Epithelial cell of umbilical artery (primary cell): Measurements from ENCODE around the gene DMXL2. TPM values are rescaled to one million over a fixed set of nuclear protein-coding genes. Genes with fewer than 3 reads are reported as not detected.

Source experiments
- total RNA-seq: library from RNA; depleted of rRNA; stranded (reverse); fragments of >200 nt; gene quantifications from 2 replicates; pipeline ENCODE4 v1.2.3, GENCODE V29; 2014

The DMXL2 gene, protein sequence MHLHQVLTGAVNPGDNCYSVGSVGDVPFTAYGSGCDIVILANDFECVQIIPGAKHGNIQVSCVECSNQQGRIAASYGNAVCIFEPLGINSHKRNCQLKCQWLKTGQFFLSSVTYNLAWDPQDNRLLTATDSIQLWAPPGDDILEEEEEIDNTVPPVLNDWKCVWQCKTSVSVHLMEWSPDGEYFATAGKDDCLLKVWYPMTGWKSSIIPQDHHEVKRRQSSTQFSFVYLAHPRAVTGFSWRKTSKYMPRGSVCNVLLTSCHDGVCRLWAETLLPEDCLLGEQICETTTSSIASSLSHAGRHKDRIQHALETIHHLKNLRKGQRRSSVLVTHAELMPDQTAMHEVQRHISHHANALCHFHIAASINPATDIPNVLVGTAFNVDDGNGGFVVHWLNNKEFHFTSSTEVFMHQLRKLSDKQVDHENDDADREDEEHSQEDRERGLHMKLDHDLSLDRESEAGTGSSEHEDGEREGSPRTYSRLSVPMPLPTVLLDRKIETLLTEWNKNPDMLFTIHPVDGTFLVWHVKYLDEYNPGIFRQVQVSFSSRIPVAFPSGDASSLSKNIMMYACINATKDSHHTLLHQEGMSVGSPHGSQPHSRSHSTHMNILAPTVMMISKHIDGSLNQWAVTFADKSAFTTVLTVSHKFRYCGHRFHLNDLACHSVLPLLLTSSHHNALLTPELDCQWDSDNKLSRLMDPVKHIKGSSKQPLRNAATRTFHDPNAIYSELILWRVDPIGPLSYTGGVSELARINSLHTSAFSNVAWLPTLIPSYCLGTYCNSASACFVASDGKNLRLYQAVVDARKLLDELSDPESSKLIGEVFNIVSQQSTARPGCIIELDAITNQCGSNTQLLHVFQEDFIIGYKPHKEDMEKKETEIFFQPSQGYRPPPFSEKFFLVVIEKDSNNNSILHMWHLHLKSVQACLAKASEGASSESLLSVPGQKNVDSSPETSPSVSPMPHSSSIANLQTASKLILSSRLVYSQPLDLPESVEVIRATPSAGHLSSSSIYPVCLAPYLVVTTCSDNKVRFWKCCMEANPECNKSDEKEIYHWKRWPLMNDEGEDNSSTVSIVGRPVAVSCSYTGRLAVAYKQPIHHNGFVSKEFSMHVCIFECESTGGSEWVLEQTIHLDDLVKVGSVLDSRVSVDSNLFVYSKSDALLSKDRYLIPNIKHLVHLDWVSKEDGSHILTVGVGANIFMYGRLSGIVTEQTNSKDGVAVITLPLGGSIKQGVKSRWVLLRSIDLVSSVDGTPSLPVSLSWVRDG (N-terminal part only)
- total RNA-seq: 12.7 and 18.2 TPM in 2 replicates

DNA sequence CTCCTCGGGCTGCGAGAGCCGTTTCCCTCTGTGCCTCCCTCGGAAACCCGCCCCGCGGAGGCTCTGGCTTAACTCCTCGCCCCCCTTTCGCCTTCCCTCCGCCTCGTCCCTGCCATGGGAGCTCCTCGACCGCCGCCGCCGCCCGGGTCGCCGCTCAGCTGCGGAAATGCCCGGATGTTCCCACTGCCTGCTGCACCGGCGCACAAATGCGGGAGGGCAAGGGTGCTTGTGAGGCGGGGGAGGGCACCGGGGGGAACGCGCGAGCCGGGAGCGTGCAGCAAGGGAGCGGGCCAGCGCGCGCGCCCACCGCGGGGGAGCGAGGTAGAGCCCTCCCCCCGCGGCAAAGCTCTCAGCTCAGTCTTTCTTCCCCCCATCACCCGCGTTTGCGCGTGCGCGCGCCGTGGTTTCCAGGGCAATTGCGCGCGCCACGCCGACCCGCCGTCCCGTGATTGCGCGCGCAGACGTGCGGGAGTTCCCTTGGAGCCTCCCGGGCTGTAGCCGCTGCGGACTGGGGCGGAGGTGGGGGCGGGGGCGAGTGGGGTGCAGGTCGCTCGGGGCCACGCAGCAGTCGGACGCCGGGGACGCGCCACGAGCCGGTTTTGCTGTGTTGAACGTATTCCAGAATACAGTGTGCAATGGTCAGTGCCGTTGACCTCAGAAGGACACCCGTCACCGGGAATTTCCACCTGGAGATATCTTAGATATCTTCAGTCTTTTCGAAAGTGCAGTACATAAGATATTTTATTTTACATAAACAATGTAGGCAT lies at the start of gene DMXL2:
TSS of gene DMXL2 (minus strand) at position 168 of the 767 bp plus-strand sequence. CDS start 226 bp downstream, outside the sequence.

Other genes starting within 250 kb of the DMXL2 start
- gene SCG3, start 58.7 kb upstream of the DMXL2 start, total RNA-seq: not detected in 2 replicates
- gene LYSMD2, start 114.9 kb upstream of the DMXL2 start, total RNA-seq: 11.1 and 18.8 TPM in 2 replicates
- 2.3 and 4.1 TPM in 2 replicates for gene TMOD2, start 128.8 kb upstream of the DMXL2 start, total RNA-seq
- gene TMOD3, start 206.9 kb upstream of the DMXL2 start, total RNA-seq: 56.8 and 70.8 TPM in 2 replicates